Posterior cingulate gyrus (tissue), 11 donors: ENCODE measurements around the gene ERP27.

Experiments
- DNase-seq, 10 donors: peaks; one replicate each; pipeline versions ENCODE4 v3.0.0 to v3.0.0-alpha.2; 2020 to 2021; ENCODE audit warnings: mixed read lengths in 3 of 10
- intact Hi-C: fragments of 100-400 bp; cut with DNase I; formaldehyde crosslinking; loops from one replicate; pipeline ENCODE4 v1.15.1; 2023

ERP27 gene

DNA sequence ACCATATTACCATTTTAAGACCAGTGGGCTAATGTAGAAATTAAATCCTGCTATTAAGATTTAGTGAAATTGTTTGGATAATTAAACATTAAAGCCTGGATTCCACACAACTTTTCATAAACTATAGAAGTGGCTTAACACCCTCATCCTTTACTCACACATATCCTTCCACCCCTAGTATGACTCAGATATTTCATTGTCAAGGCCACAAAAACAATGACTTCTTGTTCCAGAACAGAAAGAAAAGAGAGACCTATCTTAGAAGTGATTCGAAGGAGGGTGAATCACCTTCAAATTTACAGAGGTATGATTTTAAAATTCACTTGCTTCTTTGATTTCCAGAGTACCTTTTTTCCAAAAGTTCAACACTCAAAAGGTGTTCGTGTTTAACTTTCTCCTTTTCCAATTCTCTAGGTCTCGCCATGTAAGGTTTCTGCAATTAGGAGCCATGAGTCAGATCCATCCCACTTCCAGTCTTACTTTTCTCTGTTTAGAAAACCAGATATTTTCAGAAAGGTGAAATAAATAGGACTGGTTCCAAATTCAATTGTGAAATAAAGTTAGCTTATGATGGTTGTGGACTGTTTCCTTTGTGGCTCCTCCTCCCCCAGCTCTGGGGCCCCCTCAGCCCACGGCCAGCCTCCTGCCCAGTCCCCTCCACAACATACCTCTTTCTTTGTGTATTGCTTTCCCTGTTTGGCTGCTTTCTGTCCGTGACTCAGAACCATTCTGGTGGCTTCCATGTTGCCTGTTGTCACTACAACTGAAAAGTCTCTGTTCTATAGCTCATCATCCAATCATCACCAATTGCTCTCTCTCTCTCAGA lies 28.0 kb downstream of the ERP27 start:
- no peak for DNase-seq
- intact Hi-C loops = no loop called here

DNA sequence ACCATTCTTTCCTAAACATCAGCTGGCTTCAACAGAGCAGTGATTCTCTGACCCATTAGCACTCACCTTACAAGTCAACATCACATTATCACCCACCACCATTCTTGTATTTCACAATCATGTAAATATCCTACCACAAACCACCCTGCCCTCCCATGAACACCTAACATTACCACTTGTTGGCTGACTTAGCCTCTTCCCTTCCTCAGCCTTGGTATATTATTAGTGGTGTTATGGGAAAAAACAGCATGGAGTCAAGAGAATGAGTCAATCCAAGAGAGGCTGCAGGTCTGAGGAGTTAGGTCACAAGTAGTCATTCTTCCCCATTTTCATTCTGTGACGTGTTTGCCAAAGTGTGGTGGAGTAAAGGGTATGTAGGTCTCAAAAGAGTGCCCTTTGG lies 30.4 kb downstream of the ERP27 start:
- intact Hi-C loops = no loop called here
- no peak for DNase-seq

DNA sequence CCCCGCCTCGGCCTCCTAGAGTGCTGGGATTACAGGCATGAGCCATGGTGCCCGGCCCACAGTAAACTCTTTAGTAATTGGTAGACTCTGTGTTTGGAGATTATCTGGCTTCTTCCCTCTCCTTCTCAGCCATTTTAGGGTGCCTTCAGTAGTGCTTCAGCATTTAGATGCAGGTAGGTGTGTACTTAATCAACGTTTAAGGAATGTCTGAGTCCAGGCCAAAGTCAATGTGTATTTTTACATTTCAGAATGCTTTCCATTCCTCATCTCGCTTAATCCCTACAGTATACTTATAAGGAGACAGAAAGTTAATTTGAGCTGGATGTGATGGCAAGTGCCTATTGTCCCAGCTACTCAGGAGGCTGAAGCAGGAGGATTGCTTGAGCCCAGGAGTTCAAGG lies 32.2 kb downstream of the ERP27 start:
- intact Hi-C loops = no loop called here

DNA sequence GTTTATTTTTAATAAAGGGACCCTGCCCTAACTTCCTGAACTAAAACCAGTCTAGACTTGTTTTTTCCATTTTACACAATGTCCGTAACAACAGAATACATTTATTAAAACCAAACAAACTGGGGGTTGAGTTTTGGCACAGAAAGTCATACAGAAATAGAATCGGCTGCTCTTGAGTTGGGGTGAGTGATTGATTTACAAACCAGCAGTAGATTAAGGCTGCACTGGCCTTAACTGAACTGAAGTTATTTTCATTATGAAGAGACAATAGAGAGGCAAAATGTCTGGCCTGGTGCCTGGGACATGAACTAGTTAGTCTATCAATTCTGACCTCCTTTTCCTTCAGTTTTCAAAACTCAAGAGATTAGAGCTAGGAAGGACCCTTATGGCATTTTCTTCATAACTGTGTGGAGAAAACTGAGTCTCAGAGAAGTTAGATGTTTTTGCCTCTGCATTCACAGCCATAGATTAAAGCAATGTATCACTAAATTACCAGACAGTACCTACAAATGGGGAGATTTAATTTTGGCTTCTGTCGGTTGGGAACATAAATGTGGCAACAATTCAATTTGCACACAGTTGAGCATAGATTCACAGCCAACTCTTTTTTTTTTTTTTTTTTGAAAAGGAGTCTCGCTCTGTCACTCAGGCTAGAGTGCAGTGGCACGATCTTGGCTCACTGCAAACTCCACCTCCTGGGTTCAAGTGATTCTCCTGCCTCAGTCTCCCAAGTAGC lies 32.9 kb downstream of the ERP27 start:
- intact Hi-C loops = no loop called here
- DNase-seq = no peak

More for the DNA sequence above, 32.2 kb downstream of the ERP27 start:
- DNase-seq = no peak

DNA sequence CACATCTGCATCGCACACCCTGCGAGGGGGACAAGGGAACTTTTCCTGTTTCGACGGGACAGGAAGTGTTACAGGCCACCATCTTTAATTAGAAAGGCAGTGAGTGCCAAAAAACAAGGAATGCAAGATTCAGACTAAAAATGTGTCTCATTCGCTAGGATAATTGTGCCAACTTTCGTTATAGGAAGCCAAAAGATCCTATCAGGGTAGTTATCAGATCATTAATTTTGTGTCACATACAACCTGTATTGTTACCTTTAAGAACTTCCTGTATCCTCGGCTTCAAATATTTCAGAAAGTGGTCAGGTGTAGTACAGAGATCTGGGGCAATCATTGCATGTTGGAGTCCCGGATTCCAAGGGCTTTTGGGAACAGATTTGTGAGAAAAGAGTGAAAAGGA lies 33.5 kb downstream of the ERP27 start:
- intact Hi-C loops = no loop called here

DNA sequence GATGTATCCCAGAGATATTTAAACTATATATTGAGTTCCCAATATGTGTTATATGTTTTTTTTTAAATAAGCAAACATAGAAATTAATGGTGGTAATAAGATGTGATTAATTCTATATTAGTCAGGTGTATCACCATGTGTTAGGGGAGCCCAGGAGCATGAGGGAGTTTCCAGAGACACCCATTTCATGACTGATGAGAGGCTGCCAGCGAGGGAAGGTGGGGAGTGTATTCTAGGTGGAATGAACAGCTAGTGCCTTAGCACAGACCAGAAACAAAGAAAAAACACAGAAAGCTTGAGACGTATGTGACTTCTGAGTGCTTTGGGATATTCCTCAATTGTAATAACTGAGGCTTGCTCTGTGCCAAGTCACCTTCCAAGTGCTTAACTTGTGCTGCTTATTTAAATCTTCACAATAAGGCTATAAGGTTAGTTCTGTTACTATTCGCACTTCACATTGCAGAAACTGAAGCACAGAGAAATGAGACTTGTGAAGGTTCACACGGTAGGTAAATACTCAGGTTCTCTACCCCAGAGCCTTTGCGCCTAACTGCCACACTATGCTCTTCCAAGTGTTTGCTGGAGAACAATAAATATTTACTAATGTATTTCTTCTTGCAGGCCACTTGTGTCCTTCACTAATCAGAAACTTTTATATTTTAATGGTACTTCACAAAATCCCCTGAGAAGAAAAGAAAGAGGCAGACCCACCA lies 34.8 kb downstream of the ERP27 start:
- no peak for DNase-seq
- intact Hi-C loops = no loop called here

More for the DNA sequence above, 33.5 kb downstream of the ERP27 start:
- no peak for DNase-seq

DNA sequence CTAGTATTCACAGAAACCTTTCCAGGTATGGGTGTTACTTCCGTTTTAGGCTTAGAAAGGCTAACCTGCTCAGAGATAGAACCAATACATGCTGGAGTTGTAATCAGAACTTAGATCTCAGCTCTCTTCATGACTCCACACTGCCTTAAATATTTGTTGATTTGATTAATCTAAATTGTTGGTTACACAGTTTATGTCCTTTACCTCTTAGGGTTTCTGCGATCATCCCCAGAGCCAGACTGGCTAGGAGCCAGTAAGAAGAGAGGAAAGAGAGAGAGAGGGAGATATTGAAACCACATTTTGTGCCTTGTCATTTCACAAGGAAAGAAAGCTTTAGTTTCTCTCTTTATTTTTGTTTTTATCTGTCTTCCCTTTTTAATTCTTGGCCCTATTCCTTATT lies 35.9 kb downstream of the ERP27 start:
- intact Hi-C loops = no loop called here

DNA sequence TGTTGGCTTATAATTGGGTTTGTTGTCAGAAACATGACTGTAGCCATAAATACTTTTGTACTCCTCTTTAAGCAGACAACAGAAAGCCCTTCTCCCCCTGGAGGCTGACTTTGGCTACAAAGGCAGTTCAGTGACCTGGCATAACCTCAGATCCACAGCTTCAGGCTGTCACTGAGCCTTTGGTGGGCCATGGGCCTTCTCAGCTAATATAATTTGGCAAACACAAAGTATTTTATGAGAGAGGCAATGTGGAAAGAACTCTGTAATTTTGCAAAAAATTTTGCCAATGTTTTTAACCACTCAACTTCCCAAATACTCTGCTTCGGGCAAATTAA lies 37.1 kb downstream of the ERP27 start:
- peak in 1 of 10 donors; percentile 22 for DNase-seq
- intact Hi-C loops = no loop called here

More for the DNA sequence above, 35.9 kb downstream of the ERP27 start:
- DNase-seq = no peak

DNA sequence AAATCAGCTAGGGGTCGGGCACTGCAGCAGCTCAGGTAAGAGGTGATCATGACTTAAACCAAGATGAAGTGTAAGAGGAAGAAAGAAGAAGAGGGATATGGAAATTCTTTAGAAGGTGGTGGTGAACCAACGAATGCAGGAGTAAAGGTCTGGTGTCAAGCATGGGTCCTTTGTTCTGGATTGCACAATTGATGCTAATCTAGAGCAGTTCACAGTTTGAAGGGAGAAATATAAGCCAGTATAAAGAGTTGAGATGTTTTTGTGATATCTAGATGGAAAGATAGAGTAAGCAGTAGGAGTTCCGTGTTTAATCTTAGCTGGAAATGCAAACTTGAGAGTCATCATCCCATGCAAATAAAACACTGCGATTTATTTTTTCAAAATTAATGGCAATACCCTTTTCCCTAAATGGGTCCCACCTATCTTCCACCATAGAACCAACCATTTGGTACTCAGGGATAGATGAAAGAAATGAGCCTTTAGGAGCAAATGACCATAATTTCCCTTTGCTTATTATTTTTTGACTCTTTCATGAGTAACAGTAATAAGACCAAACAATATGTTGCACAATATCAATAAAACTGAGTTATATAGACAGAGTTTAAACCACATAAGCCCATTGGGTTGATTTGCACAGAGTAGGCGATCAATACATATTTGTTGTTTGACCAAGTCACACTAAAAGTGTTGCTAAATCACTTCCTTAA lies 37.7 kb downstream of the ERP27 start:
- intact Hi-C loops = no loop called here
- no peak for DNase-seq

DNA sequence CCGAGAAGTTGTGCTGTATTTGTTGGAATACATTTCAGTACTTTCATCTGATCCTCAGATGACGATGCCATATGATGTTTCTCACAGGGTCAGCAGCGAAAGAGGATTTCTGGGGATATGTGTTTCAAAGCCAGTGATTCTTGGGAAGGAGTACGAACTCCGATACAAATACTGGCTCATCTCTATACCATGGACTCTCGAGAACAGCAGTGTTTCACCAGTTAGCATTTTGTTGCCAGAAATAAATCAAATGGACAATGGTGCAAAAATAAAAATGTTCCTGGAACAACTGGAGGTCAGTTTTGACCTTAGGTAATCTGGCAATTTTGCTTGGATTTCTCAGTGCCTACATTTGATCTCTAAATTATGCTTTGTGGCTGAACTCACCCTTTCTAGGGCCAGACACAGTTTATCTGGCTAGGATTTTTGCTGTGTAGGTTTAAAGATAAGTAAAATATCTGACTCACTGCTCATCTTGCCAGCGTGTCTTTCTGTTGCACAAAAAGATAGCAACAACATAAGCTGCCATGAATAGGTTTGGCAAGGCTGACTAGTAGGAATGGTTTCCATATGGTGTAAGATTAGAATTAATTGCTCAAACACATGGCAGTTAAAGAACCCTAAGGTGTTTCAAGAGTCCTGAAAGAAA lies 41.7 kb downstream of the ERP27 start:
- no peak for DNase-seq
- intact Hi-C loops = no loop called here

DNA sequence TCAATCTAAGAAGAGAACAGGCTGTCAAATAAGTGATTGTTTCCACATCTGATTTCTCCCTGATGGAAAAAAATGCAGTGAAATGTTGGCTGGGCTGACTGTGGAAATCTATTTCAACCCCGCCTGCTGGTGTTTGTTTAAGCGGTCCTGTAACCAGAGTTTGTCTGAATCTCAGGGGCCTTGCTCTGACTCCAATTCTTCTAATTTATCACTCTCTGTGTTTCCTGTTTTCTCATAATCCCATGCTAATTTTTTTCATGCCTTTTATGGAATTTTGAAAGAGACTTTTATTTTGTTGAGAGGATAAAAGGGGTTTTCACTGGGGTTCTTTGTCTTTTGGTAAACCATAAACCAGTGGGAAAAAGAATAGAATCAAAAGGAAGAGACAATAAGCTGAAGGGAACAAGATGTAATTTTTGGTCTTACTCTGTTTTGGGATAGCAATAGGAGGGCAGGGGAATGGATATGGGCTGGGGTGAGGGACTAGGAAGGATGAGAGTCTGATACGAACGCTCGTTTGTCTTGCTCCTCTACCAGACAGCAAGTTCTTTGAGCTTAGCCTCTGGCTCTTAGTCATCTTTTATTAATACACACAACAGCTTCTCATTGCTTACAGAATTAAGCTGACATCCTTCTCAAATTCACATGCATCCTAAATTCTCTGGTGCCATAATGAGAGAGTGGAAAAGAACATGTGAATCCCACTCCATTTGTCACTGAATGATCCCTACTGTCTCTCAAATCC lies 44.7 kb downstream of the ERP27 start:
- no peak for DNase-seq
- intact Hi-C loops = loop anchor here (1.0 kb wide), 1 partner anchor 48 kb away; no protein-coding TSS in a partner anchor

DNA sequence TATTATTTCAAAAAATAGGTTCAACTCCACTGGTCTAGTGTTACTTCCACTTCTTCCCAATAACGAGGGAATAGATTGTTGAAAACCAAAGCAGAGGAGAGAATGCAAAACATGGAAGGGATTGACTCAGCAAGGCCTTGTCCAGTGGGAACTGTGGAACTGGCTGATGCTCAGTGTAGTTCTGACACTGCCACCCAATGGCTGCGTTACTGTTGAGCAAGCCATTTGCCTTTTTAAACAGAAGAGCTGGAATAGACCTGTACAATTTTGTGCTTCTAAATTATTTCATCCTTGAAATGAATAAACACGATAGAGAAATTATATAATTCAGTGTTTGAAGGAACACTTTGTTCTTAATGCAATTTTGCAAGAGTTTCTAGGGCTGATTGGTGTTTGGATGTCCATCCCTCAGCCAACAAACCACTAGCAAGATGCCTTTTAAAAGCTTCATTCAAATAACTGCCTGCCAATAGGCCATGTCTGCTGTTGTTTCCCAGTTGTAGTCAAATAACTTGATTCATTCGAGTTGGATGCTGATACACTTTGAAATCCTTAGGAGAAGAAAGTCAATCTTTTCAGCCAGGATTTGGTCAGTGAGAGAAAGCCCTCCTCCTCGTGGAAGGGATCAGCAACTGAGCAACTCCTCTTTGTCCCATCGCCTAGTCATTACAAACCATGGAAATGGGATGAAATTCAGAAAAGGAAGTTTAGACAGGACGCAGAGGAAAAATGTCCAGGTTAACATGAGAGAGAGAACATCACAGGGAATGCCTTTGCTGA lies 45.4 kb downstream of the ERP27 start:
- DNase-seq = peak in 2 of 10 donors; percentile 39 to 43
- intact Hi-C loops = loop anchor here (1.0 kb wide), 1 partner anchor 48 kb away; no protein-coding TSS in a partner anchor

DNA sequence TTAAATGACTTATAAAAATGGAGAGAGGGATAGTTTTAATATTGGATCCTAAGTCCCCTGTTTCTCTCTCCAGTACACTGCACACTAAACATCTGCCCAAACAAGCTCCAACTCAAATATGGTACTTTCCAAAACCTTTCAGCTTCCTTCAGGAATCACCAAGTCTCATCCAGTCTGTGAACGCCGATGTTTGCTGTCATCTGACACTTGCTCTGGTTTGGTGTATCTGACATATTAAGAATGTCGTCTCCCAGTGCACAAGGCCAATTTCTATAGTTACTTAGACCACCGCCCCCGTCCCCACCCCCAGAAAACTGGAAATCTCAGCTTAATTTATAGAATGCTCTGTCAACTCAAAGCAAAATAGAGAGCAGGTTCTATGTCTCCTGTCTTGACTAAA lies 47.6 kb downstream of the ERP27 start:
- intact Hi-C loops = no loop called here
- no peak for DNase-seq

DNA sequence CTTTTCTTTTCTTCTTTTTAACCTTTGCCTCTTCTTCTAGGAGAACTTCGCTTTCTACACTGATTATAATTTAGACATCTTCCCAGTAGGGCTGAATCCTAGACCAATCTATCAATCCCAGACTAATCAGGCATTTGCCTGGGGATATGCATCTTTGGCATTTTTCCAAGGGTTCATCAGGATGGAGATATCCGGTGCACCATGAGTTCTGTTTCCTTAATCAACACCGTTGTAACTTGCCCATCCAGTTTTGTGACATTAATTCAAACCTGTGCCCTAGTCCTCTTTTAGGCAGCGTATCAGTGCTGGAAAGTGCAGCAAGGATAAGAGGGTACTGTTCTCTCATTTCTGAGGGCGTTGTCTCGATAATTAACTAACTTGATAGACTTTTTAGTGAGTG lies 52.1 kb downstream of the ERP27 start:
- no peak for DNase-seq

DNA sequence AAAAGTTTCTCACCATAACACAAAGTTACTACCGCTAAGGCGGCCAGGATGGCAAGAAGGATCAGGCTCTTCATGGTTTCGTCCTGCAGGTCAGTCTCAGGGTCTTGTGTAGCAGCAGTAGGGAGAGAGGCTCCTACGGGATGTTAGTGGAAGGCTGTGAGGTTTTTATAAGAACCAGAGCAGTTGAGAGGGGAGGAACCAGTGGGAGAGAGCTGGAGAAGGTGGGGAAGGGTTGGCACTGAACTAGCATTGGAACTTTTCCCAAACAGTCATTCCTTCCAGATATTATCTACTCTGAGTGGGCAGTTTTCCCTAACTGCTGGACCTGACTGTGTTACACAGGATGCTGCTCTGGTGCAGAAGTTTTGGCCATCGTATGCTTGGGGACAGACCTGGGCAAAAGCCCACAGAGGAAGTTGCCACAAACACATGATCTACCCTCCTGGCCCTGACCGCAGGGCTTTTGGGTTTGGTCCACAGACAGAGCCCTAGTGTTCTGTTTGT lies 52.6 kb downstream of the ERP27 start, which contains the start of gene MGP:
TSS of gene MGP (minus strand) at position 137 of the 504 bp plus-strand sequence. CDS start at position 74, 63 bp downstream.
- intact Hi-C loops = loop anchor here (10.0 kb wide), 1 partner anchor 69 kb away; no protein-coding TSS in a partner anchor
- no peak for DNase-seq

More for the DNA sequence above, 52.1 kb downstream of the ERP27 start:
- intact Hi-C loops = loop anchor here (10.0 kb wide), 1 partner anchor 69 kb away; no protein-coding TSS in a partner anchor

DNA sequence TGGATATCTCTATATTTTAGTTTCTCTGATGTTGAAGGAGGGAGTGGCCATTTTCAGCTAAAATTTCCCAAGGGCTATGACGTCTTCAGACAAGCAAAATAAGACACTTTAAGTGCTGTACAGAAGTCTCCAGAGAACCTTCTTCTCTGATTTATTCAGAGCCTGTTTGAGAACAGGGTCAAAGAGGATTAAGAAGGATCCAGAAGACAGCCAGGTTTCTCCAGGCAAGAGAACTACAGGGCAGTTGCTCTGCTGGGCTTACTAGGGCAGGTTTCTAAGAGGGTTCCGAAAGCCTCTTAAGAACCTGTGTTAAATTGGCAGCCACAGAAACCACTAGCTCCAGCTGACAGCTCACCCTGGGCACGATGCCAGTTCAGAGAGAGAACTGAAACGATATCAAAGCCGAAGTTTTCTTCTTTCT lies 53.9 kb downstream of the ERP27 start:
- intact Hi-C loops = loop anchor here (10.0 kb wide), 1 partner anchor 70 kb away; no protein-coding TSS in a partner anchor
- peak in 9 of 10 donors; percentile 47 to 90 (median 62) for DNase-seq

DNA sequence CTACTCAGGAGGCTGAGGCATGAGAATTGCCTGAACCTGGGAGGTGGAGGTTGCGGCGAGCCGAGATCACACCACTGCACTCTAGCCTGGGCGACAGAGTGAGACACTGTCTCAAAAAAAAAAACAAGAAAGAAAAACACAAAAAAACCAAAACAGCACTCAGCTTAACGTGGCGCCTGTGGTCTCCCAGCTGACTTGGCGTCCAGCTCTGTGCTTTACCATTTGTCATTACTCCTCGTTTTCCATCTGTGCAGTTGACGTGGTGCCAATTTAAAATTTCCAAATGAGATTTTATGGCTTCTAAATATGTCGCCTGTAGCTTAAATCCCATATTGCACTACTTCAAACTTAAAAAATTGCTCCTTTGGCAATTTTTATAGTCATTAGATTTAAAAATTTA lies 54.7 kb downstream of the ERP27 start:
- intact Hi-C loops = loop anchor here (10.0 kb wide), 1 partner anchor 71 kb away; no protein-coding TSS in a partner anchor
- peak in 1 of 10 donors; percentile 62 for DNase-seq
